ENCODE data around the gene SLC25A23. TPM values are rescaled to one million over a fixed set of nuclear protein-coding genes. Genes with fewer than 3 reads are reported as not detected.
"Not testable (repeated sequence)": the region's sequence is repeated elsewhere in the genome, so short reads cannot be mapped to it uniquely, and the experiment has no call there.

SLC25A23 gene
- total RNA-seq (2014; rRNA removed; shearing (Covaris generic)): 25.9 and 31.6 TPM in 2 replicates

GRCh38 chr19:6459262-6460098, at the start of gene SLC25A23:
SLC25A23 (minus strand) TSS chr19:6459792; CDS start chr19:6459628, 164 bp downstream.
- DNase-seq: peak; percentile 96
- H3K27me3 ChIP-seq (ENCODE audit: control insufficient read depth, insufficient read depth, low read length): peaks cover 22% of the 10 kb centered on the region
- H3K4me3 ChIP-seq (ENCODE audit: insufficient read depth, low read depth, low read length): peak within 1 kb of the TSS; percentile 72
- H3K36me3 ChIP-seq (replicated peaks; ENCODE audit: control insufficient read depth, insufficient read depth, low read length): no peaks in the 10 kb centered on the region; the same call in 1 of the 2 replicates

GRCh38 chr19:6508028-6508771, 48.6 kb upstream of the SLC25A23 start:
- H3K36me3 ChIP-seq (replicated peaks; ENCODE audit: control insufficient read depth, insufficient read depth, low read length); H3K4me3 ChIP-seq (ENCODE audit: insufficient read depth, low read depth, low read length); DNase-seq; H3K27me3 ChIP-seq (ENCODE audit: control insufficient read depth, insufficient read depth, low read length): not testable (repeated sequence)

- no peaks in the 10 kb centered on the region; the same call in 1 of the 2 replicates for H3K36me3 ChIP-seq (replicated peaks; ENCODE audit: control insufficient read depth, insufficient read depth, low read length)
- no peak overlapping the region for H3K4me3 ChIP-seq (ENCODE audit: insufficient read depth, low read depth, low read length)
- no peak for DNase-seq
- H3K27me3 ChIP-seq (ENCODE audit: control insufficient read depth, insufficient read depth, low read length): peaks cover 24% of the 10 kb centered on the region
Observed at GRCh38 chr19:6503407-6504201, 44.0 kb upstream of the SLC25A23 start.

- H3K4me3 ChIP-seq (ENCODE audit: insufficient read depth, low read depth, low read length): peak within 1 kb of the TSS; percentile 54
- no peaks in the 10 kb centered on the region; the same call in 1 of the 2 replicates for H3K36me3 ChIP-seq (replicated peaks; ENCODE audit: control insufficient read depth, insufficient read depth, low read length)
- H3K27me3 ChIP-seq (ENCODE audit: control insufficient read depth, insufficient read depth, low read length): peaks cover 24% of the 10 kb centered on the region
- DNase-seq: peak; percentile 93
Observed at GRCh38 chr19:6501740-6502648, 42.4 kb upstream of the SLC25A23 start, which contains the start of gene TUBB4A. TUBB4A (minus strand) TSS chr19:6502309; CDS start chr19:6502212, 97 bp downstream.

- peak; percentile 50 for DNase-seq
- Histone ChIP-seq H3K36me3 (replicated peaks; ENCODE audit: control insufficient read depth, insufficient read depth, low read length) (no peaks in the 10 kb centered on the region; the same call in 1 of the 2 replicates), H3K4me3 (ENCODE audit: insufficient read depth, low read depth, low read length) (peak overlapping the region; percentile 54; the same call in 1 of the 2 replicates), H3K27me3 (ENCODE audit: control insufficient read depth, insufficient read depth, low read length) (peaks cover 24% of the 10 kb centered on the region)
Observed at GRCh38 chr19:6500837-6501739, 41.5 kb upstream of the SLC25A23 start.

- peaks cover 24% of the 10 kb centered on the region for H3K27me3 ChIP-seq (ENCODE audit: control insufficient read depth, insufficient read depth, low read length)
Observed at GRCh38 chr19:6499052-6499790, 39.6 kb upstream of the SLC25A23 start.

GRCh38 chr19:6498294-6499036, 38.9 kb upstream of the SLC25A23 start:
- DNase-seq: no peak
- no peaks in the 10 kb centered on the region; the same call in 1 of the 2 replicates for H3K36me3 ChIP-seq (replicated peaks; ENCODE audit: control insufficient read depth, insufficient read depth, low read length)

More at GRCh38 chr19:6499052-6499790, 39.6 kb upstream of the SLC25A23 start:
- Histone ChIP-seq H3K36me3 (replicated peaks; ENCODE audit: control insufficient read depth, insufficient read depth, low read length) (no peaks in the 10 kb centered on the region; the same call in 1 of the 2 replicates), H3K4me3 (ENCODE audit: insufficient read depth, low read depth, low read length) (no peak overlapping the region)
- no peak for DNase-seq

GRCh38 chr19:6495947-6496346, 36.4 kb upstream of the SLC25A23 start:
- H3K36me3 ChIP-seq (replicated peaks; ENCODE audit: control insufficient read depth, insufficient read depth, low read length): no peaks in the 10 kb centered on the region; the same call in 1 of the 2 replicates
- H3K27me3 ChIP-seq (ENCODE audit: control insufficient read depth, insufficient read depth, low read length): peaks cover 5% of the 10 kb centered on the region; the same call in 1 of the 2 replicates
- no peak for DNase-seq
- no peak overlapping the region for H3K4me3 ChIP-seq (ENCODE audit: insufficient read depth, low read depth, low read length)

More at GRCh38 chr19:6498294-6499036, 38.9 kb upstream of the SLC25A23 start:
- Histone ChIP-seq H3K4me3 (ENCODE audit: insufficient read depth, low read depth, low read length) (no peak overlapping the region), H3K27me3 (ENCODE audit: control insufficient read depth, insufficient read depth, low read length) (peaks cover 24% of the 10 kb centered on the region)

GRCh38 chr19:6494438-6495036, 34.9 kb upstream of the SLC25A23 start:
- no peak for DNase-seq
- no peak overlapping the region for H3K4me3 ChIP-seq (ENCODE audit: insufficient read depth, low read depth, low read length)
- H3K36me3 ChIP-seq (replicated peaks; ENCODE audit: control insufficient read depth, insufficient read depth, low read length): no peaks in the 10 kb centered on the region
- no peaks in the 10 kb centered on the region for H3K27me3 ChIP-seq (ENCODE audit: control insufficient read depth, insufficient read depth, low read length)

- H3K4me3 ChIP-seq (ENCODE audit: insufficient read depth, low read depth, low read length): no peak overlapping the region
- no peaks in the 10 kb centered on the region for H3K36me3 ChIP-seq (replicated peaks; ENCODE audit: control insufficient read depth, insufficient read depth, low read length)
- no peaks in the 10 kb centered on the region for H3K27me3 ChIP-seq (ENCODE audit: control insufficient read depth, insufficient read depth, low read length)
- DNase-seq: no peak
Observed at GRCh38 chr19:6491802-6492592, 32.4 kb upstream of the SLC25A23 start.

Measured in H7 (cell line).